GM12801 (cell line): ENCODE measurements around the gene NUP210.

ENCODE experiments used
- TF ChIP-seq, protein P1 (sequence below): IDR thresholded peaks from one replicate; pipeline ENCODE4 v1.5.1; 2011; ENCODE audit warnings: control low read depth; ENCODE audit not compliant: insufficient read length; ENCODE audit errors: extremely low read depth

NUP210 gene

DNA sequence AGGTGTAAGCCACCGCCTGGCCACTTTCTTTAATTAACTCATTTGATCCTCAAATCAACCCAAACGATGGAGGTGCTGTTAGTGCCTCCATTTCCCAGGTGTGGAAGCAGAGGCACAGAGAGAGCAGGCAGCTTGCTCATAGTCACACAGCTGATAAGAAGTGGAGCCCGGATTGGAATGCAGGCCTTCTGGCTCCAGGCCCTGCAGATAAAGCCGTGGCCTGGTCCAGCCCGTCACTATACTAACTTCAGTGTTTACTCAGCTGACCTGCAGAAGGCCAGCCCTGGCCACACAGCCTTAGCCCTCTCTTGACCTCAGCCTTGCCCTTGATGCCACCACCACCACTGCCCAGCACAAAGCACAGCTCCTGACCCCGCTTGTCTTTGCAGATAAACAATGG is 116.7 kb downstream of the NUP210 start:
- TF ChIP-seq, protein P1, sequence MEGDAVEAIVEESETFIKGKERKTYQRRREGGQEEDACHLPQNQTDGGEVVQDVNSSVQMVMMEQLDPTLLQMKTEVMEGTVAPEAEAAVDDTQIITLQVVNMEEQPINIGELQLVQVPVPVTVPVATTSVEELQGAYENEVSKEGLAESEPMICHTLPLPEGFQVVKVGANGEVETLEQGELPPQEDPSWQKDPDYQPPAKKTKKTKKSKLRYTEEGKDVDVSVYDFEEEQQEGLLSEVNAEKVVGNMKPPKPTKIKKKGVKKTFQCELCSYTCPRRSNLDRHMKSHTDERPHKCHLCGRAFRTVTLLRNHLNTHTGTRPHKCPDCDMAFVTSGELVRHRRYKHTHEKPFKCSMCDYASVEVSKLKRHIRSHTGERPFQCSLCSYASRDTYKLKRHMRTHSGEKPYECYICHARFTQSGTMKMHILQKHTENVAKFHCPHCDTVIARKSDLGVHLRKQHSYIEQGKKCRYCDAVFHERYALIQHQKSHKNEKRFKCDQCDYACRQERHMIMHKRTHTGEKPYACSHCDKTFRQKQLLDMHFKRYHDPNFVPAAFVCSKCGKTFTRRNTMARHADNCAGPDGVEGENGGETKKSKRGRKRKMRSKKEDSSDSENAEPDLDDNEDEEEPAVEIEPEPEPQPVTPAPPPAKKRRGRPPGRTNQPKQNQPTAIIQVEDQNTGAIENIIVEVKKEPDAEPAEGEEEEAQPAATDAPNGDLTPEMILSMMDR: no peak

DNA sequence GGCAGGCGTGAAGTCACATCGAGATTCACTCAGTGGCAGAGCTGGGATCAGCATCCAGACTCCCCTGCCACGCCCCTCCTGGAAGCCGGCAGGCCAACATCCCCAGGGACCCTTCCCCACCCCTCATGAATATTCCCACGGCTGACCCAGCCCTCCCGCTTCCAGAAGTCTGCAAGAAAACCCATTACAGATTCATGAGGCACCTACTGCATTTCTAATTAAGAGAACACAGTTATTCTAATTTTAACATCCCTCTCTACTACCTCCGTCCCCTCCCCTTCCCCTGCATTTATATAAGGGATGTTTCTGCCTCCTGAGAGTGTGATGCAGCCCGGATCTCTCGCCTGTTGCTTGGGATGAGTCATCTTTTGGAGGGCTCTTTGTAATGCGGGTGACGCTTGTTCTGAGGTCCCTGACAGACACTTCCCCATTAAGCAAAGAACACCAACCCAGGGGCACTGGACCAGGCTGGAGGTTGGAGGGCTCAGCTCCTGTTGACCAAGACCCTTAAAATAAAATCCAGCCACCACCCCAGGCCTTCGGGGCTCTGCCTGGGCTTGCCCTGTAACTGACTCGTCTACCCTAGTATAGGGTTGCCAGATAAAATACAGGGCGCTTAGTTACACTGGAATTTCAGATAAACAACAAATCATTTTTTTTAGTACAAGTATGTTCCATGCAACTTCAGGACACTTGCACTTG is 118.7 kb downstream of the NUP210 start:
- TF ChIP-seq, protein P1: no peak

- TF ChIP-seq, protein P1: no peak
Observed at GRCh38 chr3:13300546-13301285, 119.4 kb downstream of the NUP210 start.

DNA sequence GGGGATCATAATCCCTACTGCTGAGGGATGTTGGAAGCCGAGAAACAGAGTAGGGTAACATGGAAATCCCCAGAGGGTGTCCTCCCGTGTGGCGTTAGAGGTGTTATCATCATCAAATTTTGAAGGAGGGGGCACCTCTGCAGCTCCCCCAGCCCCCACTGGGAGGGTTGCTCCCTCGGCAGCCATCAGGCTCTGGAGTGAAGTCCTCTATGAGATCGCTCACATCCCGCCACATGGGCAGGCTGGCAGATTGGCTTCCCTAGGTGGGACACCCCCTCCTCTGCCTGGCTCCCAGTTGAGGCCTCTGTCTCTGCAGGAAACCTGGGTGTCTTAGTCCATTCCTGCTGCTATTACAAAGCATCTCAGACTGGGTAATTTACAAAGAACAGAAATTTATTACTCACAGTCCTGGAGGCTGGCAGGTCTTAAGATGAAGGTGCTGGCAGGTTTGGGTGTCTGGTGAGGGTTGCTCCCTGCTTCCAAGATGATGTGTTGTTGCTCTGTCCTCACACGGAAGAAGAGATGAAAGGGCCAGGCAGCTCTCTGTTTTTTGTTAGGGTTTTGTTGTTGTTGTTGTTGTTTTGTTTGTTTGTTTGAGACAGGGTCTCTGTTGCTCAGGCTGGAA is 120.5 kb downstream of the NUP210 start:
- TF ChIP-seq, protein P1: no peak

GRCh38 chr3:13296662-13297061 is 123.5 kb downstream of the NUP210 start:
- TF ChIP-seq, protein P1: no peak

DNA sequence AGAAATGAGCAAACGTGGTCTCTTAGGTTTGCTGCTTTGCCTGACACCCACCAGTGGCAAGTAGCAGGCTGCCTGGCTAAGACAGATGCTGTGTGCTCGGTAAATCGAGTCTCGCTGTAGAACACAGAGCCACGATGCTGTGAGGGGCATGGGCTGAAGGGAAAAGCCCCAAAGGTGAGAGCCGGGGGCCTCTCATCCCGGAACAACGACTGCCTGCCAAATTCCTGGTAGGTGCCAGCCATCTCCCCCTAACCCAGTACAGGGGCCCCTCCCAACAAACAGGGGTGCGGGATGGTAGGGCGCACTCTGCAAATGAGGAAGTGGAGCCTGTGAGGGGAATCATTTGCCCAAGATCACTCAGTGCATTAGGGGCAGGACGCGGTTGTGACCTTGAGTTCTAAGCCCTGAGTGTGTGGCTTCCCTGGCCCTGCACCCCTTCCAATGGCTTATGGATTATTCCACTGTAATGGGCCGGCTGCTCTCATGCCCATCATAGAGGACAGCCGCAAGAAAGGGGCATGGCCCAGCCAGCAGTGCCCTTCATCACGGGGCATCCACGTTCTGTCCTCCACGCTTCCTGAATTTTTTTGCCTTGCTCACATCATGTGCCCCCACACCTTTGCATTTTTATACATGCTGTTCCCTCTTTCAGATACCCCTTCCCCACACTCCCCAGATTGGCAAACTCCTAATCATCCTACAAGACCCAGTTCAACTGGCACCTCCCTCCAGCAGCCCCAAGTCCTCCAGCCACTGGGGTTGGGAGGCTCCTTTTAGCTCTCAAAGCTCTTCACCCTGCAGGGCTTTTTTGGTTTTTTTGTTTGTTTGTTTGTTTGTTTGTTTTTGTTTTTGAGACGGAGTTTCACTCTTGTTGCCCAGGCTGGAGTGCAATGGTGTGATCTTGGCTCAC is 125.4 kb downstream of the NUP210 start:
- TF ChIP-seq, protein P1: no peak
